ENCODE results near the gene HBA2.
A peak's percentile ranks its signal among the peaks of the same experiment; 100 is the strongest.
"Not testable (repeated sequence)": the region's sequence is repeated elsewhere in the genome, so short reads cannot be mapped to it uniquely, and the experiment has no call there.

Gene HBA2

GRCh38 chr16:176006-176405 lies 3.3 kb downstream of the HBA2 start:
- not testable (repeated sequence) for DNase-seq

DNA sequence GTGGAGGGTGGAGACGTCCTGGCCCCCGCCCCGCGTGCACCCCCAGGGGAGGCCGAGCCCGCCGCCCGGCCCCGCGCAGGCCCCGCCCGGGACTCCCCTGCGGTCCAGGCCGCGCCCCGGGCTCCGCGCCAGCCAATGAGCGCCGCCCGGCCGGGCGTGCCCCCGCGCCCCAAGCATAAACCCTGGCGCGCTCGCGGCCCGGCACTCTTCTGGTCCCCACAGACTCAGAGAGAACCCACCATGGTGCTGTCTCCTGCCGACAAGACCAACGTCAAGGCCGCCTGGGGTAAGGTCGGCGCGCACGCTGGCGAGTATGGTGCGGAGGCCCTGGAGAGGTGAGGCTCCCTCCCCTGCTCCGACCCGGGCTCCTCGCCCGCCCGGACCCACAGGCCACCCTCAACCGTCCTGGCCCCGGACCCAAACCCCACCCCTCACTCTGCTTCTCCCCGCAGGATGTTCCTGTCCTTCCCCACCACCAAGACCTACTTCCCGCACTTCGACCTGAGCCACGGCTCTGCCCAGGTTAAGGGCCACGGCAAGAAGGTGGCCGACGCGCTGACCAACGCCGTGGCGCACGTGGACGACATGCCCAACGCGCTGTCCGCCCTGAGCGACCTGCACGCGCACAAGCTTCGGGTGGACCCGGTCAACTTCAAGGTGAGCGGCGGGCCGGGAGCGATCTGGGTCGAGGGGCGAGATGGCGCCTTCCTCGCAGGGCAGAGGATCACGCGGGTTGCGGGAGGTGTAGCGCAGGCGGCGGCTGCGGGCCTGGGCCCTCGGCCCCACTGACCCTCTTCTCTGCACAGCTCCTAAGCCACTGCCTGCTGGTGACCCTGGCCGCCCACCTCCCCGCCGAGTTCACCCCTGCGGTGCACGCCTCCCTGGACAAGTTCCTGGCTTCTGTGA lies 4.1 kb downstream of the HBA2 start, which contains the start of gene HBA1:
HBA1 (plus strand) TSS at position 204 of the 906 bp plus-strand sequence; CDS start at position 241, 37 bp downstream.
- DNase-seq = not testable (repeated sequence)

- DNase-seq = peak; percentile 100
These were observed 4.7 kb downstream of the HBA2 start for GRCh38 chr16:177394-177822.

- no peak for DNase-seq
These were observed 5.4 kb downstream of the HBA2 start for GRCh38 chr16:177981-178667.

DNA sequence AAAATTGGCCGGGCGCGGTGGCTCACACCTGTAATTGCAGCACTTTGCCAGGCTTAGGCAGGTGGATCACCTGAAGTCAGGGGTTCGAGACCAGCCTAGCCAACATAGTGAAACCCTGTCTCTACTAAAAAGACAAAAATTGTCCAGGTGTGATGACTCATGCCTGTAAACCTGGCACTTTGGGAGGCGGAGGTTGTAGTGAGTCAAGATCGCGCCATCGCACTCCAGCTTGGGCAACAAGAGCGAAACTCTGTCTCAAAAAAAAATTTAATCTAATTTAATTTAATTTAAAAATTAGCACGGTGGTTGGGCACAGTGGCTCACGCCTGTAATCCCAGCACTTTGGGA lies 6.0 kb downstream of the HBA2 start:
- DNase-seq = no peak

GRCh38 chr16:179211-180092 lies 6.8 kb downstream of the HBA2 start:
- no peak for DNase-seq

DNA sequence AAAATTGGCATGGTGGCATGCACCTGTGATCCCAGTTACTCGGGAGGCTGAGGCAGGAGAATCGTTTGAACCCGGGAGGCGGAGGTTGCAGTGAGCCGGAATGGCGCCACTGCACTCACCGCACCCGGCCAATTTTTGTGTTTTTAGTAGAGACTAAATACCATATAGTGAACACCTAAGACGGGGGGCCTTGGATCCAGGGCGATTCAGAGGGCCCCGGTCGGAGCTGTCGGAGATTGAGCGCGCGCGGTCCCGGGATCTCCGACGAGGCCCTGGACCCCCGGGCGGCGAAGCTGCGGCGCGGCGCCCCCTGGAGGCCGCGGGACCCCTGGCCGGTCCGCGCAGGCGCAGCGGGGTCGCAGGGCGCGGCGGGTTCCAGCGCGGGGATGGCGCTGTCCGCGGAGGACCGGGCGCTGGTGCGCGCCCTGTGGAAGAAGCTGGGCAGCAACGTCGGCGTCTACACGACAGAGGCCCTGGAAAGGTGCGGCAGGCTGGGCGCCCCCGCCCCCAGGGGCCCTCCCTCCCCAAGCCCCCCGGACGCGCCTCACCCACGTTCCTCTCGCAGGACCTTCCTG lies 7.5 kb downstream of the HBA2 start, which contains the start of gene HBQ1:
HBQ1 (plus strand) TSS at position 359 of the 575 bp plus-strand sequence; CDS start at position 387, 28 bp downstream.
- DNase-seq = no peak

GRCh38 chr16:180681-181564 lies 8.2 kb downstream of the HBA2 start:
- DNase-seq = peak; percentile 46

DNA sequence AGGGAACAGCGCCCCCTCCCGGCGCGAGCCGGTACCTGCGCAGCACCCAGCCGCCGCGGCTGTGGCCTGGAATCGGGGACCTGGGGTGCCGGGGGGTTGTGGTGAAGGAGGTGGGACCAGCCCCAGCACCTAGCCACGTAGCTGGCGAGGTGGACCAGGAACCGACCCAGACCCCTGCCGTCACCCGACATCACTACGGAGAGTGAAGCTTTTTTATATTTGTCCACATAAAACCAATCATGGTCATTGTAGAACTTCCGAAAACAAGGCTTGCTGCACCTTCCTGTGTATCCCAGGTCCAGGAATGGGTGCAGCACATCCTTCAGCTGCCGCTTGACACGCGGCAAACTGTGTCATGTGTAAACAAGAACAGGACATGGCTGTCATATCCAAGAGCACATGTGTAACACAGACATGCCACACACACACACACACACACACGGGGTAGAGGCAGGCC lies 8.9 kb downstream of the HBA2 start:
- no peak for DNase-seq

DNA sequence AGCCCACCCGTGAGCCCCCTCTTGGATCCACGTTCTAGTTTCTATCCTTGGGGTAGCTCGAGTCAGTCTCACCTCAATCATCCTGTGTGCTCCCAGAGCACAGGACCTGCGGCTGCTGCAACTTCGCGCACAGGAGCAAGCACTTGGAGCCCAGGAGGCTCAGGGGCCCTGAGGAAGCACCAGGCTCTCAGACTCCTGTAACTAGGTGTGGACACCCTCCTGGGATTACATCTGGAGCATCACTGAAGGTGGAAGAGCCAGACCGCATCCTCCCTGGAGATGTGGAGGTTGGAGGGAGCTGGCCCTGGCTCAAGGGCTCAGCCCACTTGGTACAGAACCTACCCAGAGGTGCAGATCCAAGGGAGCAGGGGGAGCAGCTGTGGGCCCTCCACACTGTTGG lies 10.3 kb downstream of the HBA2 start:
- no peak for DNase-seq

GRCh38 chr16:185213-185612 lies 12.5 kb downstream of the HBA2 start:
- no peak for DNase-seq

GRCh38 chr16:185691-186090 lies 13.0 kb downstream of the HBA2 start:
- no peak for DNase-seq

DNA sequence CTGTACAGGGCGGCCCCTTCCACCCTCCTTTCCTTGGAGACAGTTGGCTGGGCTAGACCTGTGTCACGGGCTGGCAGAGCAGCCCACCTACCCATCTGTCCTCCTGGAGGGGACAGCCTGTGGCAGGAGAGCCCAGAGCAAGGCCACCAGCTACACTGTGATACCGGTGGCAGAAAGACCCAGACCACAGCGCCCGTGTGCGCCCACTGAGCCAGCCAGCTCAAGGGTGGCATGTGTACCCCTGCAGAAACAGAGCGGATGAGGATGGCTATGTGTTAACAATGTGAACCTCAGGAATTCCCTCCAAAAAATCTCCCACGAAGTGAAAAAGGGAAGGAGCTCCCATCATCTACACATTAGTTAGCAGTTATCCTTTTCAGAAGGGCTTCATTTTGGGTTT lies 14.7 kb downstream of the HBA2 start:
- DNase-seq = no peak

- DNase-seq = no peak
These were observed 16.0 kb downstream of the HBA2 start for GRCh38 chr16:188674-189073.

DNA sequence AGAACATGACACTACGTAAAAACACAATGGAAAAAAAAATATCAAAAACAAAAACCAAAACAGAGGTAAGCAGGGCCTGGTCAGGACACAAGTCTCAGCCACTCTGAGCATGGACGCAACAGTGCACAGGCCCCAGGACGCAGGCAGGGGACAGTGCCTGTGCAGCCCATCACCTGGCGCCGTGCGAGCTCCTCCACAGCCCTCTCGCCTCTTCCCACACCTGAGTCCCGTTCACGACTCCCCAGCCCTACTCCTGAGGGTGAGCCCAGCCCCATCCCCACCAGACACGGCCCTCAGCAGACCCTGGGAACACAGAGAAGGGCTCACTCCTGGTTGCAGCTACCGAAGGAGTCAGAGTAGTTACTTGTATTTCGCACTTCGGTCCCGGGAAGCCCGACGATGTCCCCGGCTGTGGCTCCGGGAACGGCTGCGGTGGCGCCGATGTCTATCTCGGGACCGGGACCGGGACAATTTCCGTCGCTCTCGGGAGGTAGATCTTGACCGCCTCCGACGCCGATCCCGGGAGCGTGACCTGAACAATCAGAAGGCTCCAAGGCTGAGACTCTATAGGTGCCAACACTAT lies 17.0 kb downstream of the HBA2 start:
- no peak for DNase-seq

- no peak for DNase-seq
These were observed 19.2 kb downstream of the HBA2 start for GRCh38 chr16:191831-192230.

GRCh38 chr16:192686-193085 lies 20.0 kb downstream of the HBA2 start:
- no peak for DNase-seq

- DNase-seq = no peak
These were observed 20.8 kb downstream of the HBA2 start for GRCh38 chr16:193441-193840.

DNA sequence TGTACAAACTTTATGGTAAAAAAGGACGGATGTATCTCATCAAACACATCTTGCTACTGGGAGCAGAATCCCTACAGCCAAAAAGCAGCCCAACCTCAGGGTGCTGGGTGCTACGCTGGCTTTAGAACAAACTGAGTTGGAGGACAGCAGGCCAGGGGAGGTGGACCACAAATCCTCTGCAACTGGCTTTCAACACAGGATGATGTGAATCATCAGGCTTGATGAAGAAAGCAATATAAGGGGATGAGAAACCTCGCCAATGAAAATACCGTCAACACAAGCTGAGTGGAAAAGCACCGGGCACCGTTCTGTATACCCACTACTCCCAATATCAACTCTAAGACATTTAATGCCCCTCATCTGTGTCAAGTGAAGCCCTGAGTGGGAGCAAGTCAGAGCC lies 21.8 kb downstream of the HBA2 start:
- no peak for DNase-seq

DNA sequence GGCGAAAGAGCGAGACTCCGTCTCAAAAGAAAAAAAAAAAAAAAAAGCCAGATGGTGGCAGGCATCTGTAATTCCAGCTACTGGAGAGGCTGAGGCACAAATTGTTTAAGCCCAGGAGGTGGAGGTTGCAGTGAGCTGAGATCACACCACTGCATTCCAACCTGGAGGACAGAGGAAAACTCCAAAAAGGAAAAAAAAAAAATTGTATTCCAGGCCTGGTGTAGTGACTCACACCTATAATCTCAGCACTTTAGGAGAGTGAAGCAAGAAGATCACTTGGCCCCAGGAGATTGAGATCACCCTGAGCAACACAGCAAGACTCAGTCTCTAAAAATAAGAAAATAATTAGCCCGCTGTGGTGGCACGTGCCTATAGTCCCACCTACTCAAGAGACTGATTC lies 27.7 kb downstream of the HBA2 start:
- no peak for DNase-seq

GRCh38 chr16:203246-203645 lies 30.6 kb downstream of the HBA2 start:
- no peak for DNase-seq
